ENCODE data around the gene FAM131B.

The FAM131B gene

GRCh38 chr7:143398616-143399015 is 36.1 kb upstream of the FAM131B start:
- no peak for DNase-seq (ENCODE audit: low read depth)
- TF ChIP-seq, protein P1, sequence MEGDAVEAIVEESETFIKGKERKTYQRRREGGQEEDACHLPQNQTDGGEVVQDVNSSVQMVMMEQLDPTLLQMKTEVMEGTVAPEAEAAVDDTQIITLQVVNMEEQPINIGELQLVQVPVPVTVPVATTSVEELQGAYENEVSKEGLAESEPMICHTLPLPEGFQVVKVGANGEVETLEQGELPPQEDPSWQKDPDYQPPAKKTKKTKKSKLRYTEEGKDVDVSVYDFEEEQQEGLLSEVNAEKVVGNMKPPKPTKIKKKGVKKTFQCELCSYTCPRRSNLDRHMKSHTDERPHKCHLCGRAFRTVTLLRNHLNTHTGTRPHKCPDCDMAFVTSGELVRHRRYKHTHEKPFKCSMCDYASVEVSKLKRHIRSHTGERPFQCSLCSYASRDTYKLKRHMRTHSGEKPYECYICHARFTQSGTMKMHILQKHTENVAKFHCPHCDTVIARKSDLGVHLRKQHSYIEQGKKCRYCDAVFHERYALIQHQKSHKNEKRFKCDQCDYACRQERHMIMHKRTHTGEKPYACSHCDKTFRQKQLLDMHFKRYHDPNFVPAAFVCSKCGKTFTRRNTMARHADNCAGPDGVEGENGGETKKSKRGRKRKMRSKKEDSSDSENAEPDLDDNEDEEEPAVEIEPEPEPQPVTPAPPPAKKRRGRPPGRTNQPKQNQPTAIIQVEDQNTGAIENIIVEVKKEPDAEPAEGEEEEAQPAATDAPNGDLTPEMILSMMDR (IDR thresholded peaks at IDR 0.05; ENCODE audit: control insufficient read depth, extremely low read depth, insufficient read depth), result no peak
- no peak overlapping the region for H3K4me3 ChIP-seq (ENCODE audit: low read depth, low read length)

GRCh38 chr7:143397710-143398530 is 35.4 kb upstream of the FAM131B start:
- no peak for DNase-seq (ENCODE audit: low read depth)
- no peak overlapping the region for H3K4me3 ChIP-seq (ENCODE audit: low read depth, low read length)
- TF ChIP-seq, protein P1 (IDR thresholded peaks at IDR 0.05; ENCODE audit: control insufficient read depth, extremely low read depth, insufficient read depth), result no peak

GRCh38 chr7:143396625-143397556 is 34.4 kb upstream of the FAM131B start:
- TF ChIP-seq, protein P1 (IDR thresholded peaks at IDR 0.05; ENCODE audit: control insufficient read depth, extremely low read depth, insufficient read depth), result no peak
- H3K4me3 ChIP-seq (ENCODE audit: low read depth, low read length), result no peak overlapping the region
- DNase-seq (ENCODE audit: low read depth), result no peak

- DNase-seq (ENCODE audit: low read depth), result no peak
- TF ChIP-seq, protein P1 (IDR thresholded peaks at IDR 0.05; ENCODE audit: control insufficient read depth, extremely low read depth, insufficient read depth), result no peak
- H3K4me3 ChIP-seq (ENCODE audit: low read depth, low read length), result no peak overlapping the region
Measured at GRCh38 chr7:143396182-143396581, 33.7 kb upstream of the FAM131B start.

DNA sequence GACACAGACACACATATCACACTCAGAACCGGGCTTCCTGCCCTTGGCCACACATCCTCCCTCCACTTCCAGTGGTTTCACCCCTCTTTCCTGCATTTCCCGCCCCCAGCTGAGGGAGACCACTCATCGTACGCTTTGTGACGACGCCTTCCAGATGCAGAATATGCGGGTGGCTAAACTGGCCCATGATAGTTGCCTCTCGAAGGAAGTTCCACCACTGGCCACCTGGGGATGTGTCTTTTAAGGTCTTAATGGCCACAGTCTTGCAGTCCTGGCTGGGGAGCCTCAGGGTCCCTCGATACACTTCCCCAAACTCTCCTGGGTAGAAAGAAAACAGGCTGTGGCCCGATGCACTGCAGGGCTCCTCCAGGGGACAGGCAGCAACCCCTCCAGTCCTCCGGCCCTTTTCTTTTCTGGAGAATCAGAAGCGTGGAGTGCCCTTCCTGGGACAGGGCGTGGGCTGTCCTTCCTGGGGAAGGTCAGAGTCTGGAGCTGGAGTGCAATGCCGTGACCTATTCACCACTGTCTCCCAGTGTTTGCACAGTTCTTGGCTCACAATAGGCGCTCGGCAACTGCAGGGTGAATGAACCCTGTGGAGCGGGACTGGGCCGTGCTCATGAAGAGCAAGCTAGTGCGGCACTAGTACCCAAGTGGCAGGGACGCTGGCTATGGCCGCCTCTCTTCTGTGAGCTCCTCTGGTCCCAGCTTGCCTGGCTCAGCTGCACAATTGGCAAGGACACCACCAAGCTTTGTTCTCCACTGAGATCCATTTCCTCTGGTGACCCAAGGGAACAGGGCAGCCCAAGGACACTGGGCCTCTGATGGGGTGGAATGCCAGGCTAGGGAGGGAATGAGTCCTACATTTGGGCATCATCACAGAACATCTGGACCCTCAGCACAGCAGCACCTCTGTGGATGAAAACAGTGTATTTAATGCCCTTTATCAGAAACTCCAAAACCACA is 33.0 kb upstream of the FAM131B start:
- peak; percentile 36 for DNase-seq (ENCODE audit: low read depth)
- TF ChIP-seq, protein P1 (IDR thresholded peaks at IDR 0.05; ENCODE audit: control insufficient read depth, extremely low read depth, insufficient read depth), result no peak
- H3K4me3 ChIP-seq (ENCODE audit: low read depth, low read length), result no peak overlapping the region

- no peak overlapping the region for H3K4me3 ChIP-seq (ENCODE audit: low read depth, low read length)
- TF ChIP-seq, protein P1 (IDR thresholded peaks at IDR 0.05; ENCODE audit: control insufficient read depth, extremely low read depth, insufficient read depth), result no peak
- DNase-seq (ENCODE audit: low read depth), result no peak
Measured at GRCh38 chr7:143394777-143395176, 32.3 kb upstream of the FAM131B start.
